NT2/D1 (cell line): ENCODE results near the gene PTPRG.

ENCODE experiments used
- SUZ12 ChIP-seq: IDR thresholded peaks from 2 replicates; pipeline ENCODE4 v1.6.1; 2011; ENCODE audit not compliant: insufficient read length, insufficient read depth; ENCODE audit errors: extremely low read depth
- YY1 ChIP-seq: IDR thresholded peaks from 2 replicates; pipeline ENCODE4 v1.6.1; 2011; ENCODE audit not compliant: insufficient read length, insufficient read depth

DNA sequence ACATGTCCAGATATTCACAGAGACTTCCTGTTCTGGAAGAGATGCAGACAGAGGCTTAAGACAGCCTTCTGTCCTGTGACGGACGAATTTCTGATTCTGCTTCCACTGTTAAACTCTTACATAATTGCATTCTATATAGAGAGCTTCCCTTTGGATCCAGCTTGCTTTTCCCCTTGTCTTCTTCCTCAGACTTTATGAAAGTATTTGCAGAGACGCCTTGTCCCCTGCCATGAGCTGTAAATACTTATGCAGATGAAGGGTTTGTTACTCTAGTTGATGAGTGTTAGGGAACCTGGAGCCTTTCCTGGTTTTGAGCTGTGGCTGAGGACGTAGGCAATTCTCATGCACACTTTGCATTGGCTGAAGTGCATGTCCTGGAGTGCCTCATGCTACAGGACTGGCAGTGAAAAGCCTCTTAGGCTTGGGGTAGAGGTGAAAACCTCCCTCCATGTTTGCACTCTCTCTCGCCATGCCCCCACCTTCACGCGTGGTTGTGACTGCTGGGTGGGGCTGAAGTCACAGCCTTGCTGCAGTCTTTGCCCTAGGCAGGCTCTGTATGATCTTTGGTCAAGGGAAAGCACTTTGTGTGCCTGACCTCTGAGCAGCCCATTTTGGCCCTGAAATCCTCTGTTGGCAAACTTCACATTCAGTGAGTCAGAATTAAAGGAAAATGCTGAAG, 286.6 kb downstream of the PTPRG start:
- TF ChIP-seq SUZ12: no peak
- no peak for TF ChIP-seq YY1
